ENCODE measurements around the gene TRIM23.
A peak's percentile ranks its signal among the peaks of the same experiment; 100 is the strongest.
"Not testable (repeated sequence)": the region's sequence is repeated elsewhere in the genome, so short reads cannot be mapped to it uniquely, and the experiment has no call there.

Gene TRIM23

GRCh38 chr5:65624571-65625555, 730 bp upstream of the TRIM23 start, which contains the start of the genes SHLD3 and TRAPPC13:
Gene SHLD3 (plus strand): TSS chr5:65625027. CDS start chr5:65629588, 4,561 bp downstream.
Gene TRAPPC13 (plus strand): TSS chr5:65625027. CDS start chr5:65625061, 34 bp downstream.
- Histone ChIP-seq H3K36me3 (ENCODE audit: insufficient read depth, low read length) (peaks cover 11% of the 10 kb centered on the region), H3K27me3 (ENCODE audit: insufficient read depth, low read length) (no peaks in the 10 kb centered on the region), H3K4me1 (ENCODE audit: insufficient read depth, low read length) (peaks cover 13% of the 10 kb centered on the region; the same call in 1 of the 2 replicates), H3K9ac (ENCODE audit: low read depth, low read length) (peak within 1 kb of the TSS; percentile 81), H3K4me3 (ENCODE audit: low read length) (peak within 1 kb of the TSS; percentile 78), H3K9me3 (ENCODE audit: insufficient read depth, low read depth, low read length) (no peaks in the 10 kb centered on the region), H3K27ac (ENCODE audit: low read depth, low read length) (peak within 1 kb of the TSS; percentile 84)
- WGBS, result under 1% methylated on average over 35 of the region's 36 CpGs

GRCh38 chr5:65623482-65623881, 651 bp downstream of the TRIM23 start:
- H3K27ac ChIP-seq (ENCODE audit: low read depth, low read length), result no peak overlapping the region
- H3K4me1 ChIP-seq (ENCODE audit: insufficient read depth, low read length), result peaks cover 13% of the 10 kb centered on the region; the same call in 1 of the 2 replicates
- peak overlapping the region; percentile 78 for H3K4me3 ChIP-seq (ENCODE audit: low read length)
- no peaks in the 10 kb centered on the region for H3K36me3 ChIP-seq (ENCODE audit: insufficient read depth, low read length)
- 28% methylated on average over 6 of the region's 9 CpGs for WGBS
- H3K9me3 ChIP-seq (ENCODE audit: insufficient read depth, low read depth, low read length), result no peaks in the 10 kb centered on the region
- H3K27me3 ChIP-seq (ENCODE audit: insufficient read depth, low read length), result no peaks in the 10 kb centered on the region
- H3K9ac ChIP-seq (ENCODE audit: low read depth, low read length), result peak overlapping the region; percentile 81

- not testable (repeated sequence) for H3K27me3 ChIP-seq (ENCODE audit: insufficient read depth, low read length); H3K9me3 ChIP-seq (ENCODE audit: insufficient read depth, low read depth, low read length); H3K4me3 ChIP-seq (ENCODE audit: low read length); H3K27ac ChIP-seq (ENCODE audit: low read depth, low read length); H3K9ac ChIP-seq (ENCODE audit: low read depth, low read length)
- H3K4me1 ChIP-seq (ENCODE audit: insufficient read depth, low read length), result peaks cover 13% of the 10 kb centered on the region; the same call in 1 of the 2 replicates
- peaks cover 12% of the 10 kb centered on the region for H3K36me3 ChIP-seq (ENCODE audit: insufficient read depth, low read length)
- WGBS, result 95% methylated on average over 4 of the region's 4 CpGs
These were observed 2.2 kb downstream of the TRIM23 start for GRCh38 chr5:65621961-65622360.

DNA sequence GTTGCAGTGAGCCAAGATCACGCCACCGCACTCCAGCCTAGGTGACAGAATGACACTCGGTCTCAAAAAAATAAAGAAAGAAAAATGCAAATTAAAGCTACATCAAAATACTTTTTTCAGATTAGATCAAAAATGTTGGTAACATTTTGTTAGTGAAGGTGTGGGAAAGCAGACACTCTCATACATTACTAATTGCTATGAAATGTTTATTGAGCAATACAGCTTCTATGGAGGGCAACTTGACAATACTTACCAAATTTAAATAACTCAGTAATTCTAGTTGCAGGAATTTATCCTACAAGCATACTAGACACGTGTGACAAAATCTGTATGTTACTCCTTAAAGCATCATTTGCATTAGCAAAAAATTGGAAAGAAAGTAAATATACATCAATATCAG, 4.1 kb downstream of the TRIM23 start:
- WGBS, result 98% methylated on average over 4 of the region's 4 CpGs
- H3K36me3 ChIP-seq (ENCODE audit: insufficient read depth, low read length), result peaks cover 23% of the 10 kb centered on the region

DNA sequence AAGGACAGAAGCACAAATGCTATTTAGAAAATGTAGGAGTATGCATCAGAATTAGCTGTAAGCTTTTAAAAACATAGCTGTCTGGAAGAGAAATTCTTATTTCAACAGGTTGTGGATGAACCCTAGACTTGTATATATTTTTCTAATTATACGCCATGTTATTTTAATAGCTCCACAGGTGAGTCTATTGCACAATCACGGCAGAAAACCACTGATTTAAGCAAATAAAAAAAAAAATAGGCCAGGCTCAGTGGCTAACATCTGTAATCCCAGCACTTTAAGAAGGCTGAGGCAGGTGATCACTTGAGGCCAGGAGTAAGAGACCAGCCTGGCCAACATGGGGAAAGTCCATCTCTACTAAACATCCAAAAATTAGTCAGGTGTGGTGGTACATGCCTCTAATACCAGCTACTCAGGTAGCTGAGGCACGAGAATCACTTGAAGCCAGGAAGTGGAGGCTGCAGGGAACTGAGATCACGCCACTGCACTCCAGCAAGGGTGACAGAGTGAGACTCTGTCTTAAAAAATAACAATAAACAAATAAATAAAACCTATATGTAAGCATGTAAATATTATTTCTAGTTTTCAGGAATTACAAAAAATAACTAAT, 11.7 kb downstream of the TRIM23 start:
- WGBS, result 96% methylated on average over 3 of the region's 4 CpGs
- H3K4me3 ChIP-seq (ENCODE audit: low read length), result no peak overlapping the region
- no peak overlapping the region for H3K27ac ChIP-seq (ENCODE audit: low read depth, low read length)
- no peak overlapping the region for H3K9ac ChIP-seq (ENCODE audit: low read depth, low read length)
- H3K4me1 ChIP-seq (ENCODE audit: insufficient read depth, low read length), result no peaks in the 10 kb centered on the region
- no peaks in the 10 kb centered on the region for H3K27me3 ChIP-seq (ENCODE audit: insufficient read depth, low read length)
- H3K36me3 ChIP-seq (ENCODE audit: insufficient read depth, low read length), result peaks cover 82% of the 10 kb centered on the region
- H3K9me3 ChIP-seq (ENCODE audit: insufficient read depth, low read depth, low read length), result no peaks in the 10 kb centered on the region

More for the DNA sequence above, 4.1 kb downstream of the TRIM23 start:
- no peak overlapping the region for H3K4me3 ChIP-seq (ENCODE audit: low read length)
- H3K27ac ChIP-seq (ENCODE audit: low read depth, low read length), result no peak overlapping the region
- peaks cover 9% of the 10 kb centered on the region; the same call in 1 of the 2 replicates for H3K4me1 ChIP-seq (ENCODE audit: insufficient read depth, low read length)
- no peaks in the 10 kb centered on the region for H3K9me3 ChIP-seq (ENCODE audit: insufficient read depth, low read depth, low read length)
- H3K9ac ChIP-seq (ENCODE audit: low read depth, low read length), result no peak overlapping the region
- H3K27me3 ChIP-seq (ENCODE audit: insufficient read depth, low read length), result no peaks in the 10 kb centered on the region

- H3K9me3 ChIP-seq (ENCODE audit: insufficient read depth, low read depth, low read length), result no peaks in the 10 kb centered on the region
- no peak overlapping the region for H3K4me3 ChIP-seq (ENCODE audit: low read length)
- peaks cover 86% of the 10 kb centered on the region for H3K36me3 ChIP-seq (ENCODE audit: insufficient read depth, low read length)
- H3K4me1 ChIP-seq (ENCODE audit: insufficient read depth, low read length), result no peaks in the 10 kb centered on the region
- no peaks in the 10 kb centered on the region for H3K27me3 ChIP-seq (ENCODE audit: insufficient read depth, low read length)
- 90% methylated on average over 3 of the region's 3 CpGs for WGBS
- H3K9ac ChIP-seq (ENCODE audit: low read depth, low read length), result no peak overlapping the region
- H3K27ac ChIP-seq (ENCODE audit: low read depth, low read length), result no peak overlapping the region
These were observed 12.6 kb downstream of the TRIM23 start for GRCh38 chr5:65611524-65611923.

- not testable (repeated sequence) for H3K27me3 ChIP-seq (ENCODE audit: insufficient read depth, low read length); H3K27ac ChIP-seq (ENCODE audit: low read depth, low read length); H3K9ac ChIP-seq (ENCODE audit: low read depth, low read length); H3K4me1 ChIP-seq (ENCODE audit: insufficient read depth, low read length); H3K4me3 ChIP-seq (ENCODE audit: low read length)
- 96% methylated on average over 1 of the region's 1 CpG for WGBS
- Histone ChIP-seq H3K9me3 (ENCODE audit: insufficient read depth, low read depth, low read length) (peaks cover 13% of the 10 kb centered on the region; the same call in 1 of the 2 replicates), H3K36me3 (ENCODE audit: insufficient read depth, low read length) (peaks cover 84% of the 10 kb centered on the region)
These were observed 22.4 kb downstream of the TRIM23 start for GRCh38 chr5:65601761-65602160.

GRCh38 chr5:65588694-65589093, 35.4 kb downstream of the TRIM23 start:
- H3K4me3 ChIP-seq (ENCODE audit: low read length), result no peak overlapping the region
- H3K27ac ChIP-seq (ENCODE audit: low read depth, low read length), result no peak overlapping the region
- no peaks in the 10 kb centered on the region for H3K4me1 ChIP-seq (ENCODE audit: insufficient read depth, low read length)
- no peak overlapping the region for H3K9ac ChIP-seq (ENCODE audit: low read depth, low read length)
- no peaks in the 10 kb centered on the region for H3K9me3 ChIP-seq (ENCODE audit: insufficient read depth, low read depth, low read length)
- 100% methylated on average over 1 of the region's 2 CpGs for WGBS
- peaks cover 93% of the 10 kb centered on the region for H3K36me3 ChIP-seq (ENCODE audit: insufficient read depth, low read length)
- H3K27me3 ChIP-seq (ENCODE audit: insufficient read depth, low read length), result no peaks in the 10 kb centered on the region

- no peaks in the 10 kb centered on the region for H3K9me3 ChIP-seq (ENCODE audit: insufficient read depth, low read depth, low read length)
- no peak overlapping the region for H3K9ac ChIP-seq (ENCODE audit: low read depth, low read length)
- H3K36me3 ChIP-seq (ENCODE audit: insufficient read depth, low read length), result peaks cover 88% of the 10 kb centered on the region
- H3K4me3 ChIP-seq (ENCODE audit: low read length), result no peak overlapping the region
- H3K27ac ChIP-seq (ENCODE audit: low read depth, low read length), result no peak overlapping the region
- H3K27me3 ChIP-seq (ENCODE audit: insufficient read depth, low read length), result no peaks in the 10 kb centered on the region
- H3K4me1 ChIP-seq (ENCODE audit: insufficient read depth, low read length), result no peaks in the 10 kb centered on the region
These were observed 47.0 kb downstream of the TRIM23 start for GRCh38 chr5:65577141-65577540.

DNA sequence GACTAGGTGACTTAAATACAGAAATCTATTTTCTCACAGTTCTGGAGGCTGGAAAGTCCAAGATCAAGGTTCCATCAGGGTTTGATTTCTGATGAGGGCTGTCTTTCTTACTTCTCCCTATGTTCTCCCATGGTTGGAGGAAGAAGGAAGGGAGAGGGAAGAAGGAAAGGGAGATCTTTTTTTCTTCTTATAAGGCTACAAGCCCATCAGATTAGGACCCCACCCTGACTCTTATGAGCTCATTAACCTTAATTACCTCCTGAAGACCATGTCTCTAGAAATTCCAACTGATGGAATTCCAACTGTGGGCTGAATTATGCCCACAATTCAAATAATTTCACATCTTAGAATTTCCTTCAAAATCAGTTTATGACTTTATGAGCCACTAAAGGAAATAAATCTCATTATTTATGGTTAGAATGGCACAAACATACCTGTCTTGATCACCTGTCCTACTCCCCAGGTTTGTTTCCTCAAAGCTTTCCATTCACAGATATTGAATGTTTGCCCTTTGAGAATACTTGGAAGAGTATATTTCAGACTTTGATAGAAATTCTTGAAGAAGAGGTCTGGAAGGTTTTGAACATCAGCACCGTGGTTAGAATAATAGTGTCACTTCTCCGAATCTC, 53.4 kb downstream of the TRIM23 start:
- WGBS, result 98% methylated on average over 2 of the region's 2 CpGs
- Histone ChIP-seq H3K36me3 (ENCODE audit: insufficient read depth, low read length) (peaks cover 77% of the 10 kb centered on the region), H3K27me3 (ENCODE audit: insufficient read depth, low read length) (no peaks in the 10 kb centered on the region), H3K4me3 (ENCODE audit: low read length) (no peak overlapping the region), H3K4me1 (ENCODE audit: insufficient read depth, low read length) (no peaks in the 10 kb centered on the region), H3K9me3 (ENCODE audit: insufficient read depth, low read depth, low read length) (no peaks in the 10 kb centered on the region), H3K27ac (ENCODE audit: low read depth, low read length) (no peak overlapping the region), H3K9ac (ENCODE audit: low read depth, low read length) (no peak overlapping the region)

- H3K4me1 ChIP-seq (ENCODE audit: insufficient read depth, low read length), result peaks cover 11% of the 10 kb centered on the region; the same call in 1 of the 2 replicates
- H3K9ac ChIP-seq (ENCODE audit: low read depth, low read length), result no peak overlapping the region
- no peaks in the 10 kb centered on the region for H3K9me3 ChIP-seq (ENCODE audit: insufficient read depth, low read depth, low read length)
- H3K4me3 ChIP-seq (ENCODE audit: low read length), result no peak overlapping the region
- no peak overlapping the region for H3K27ac ChIP-seq (ENCODE audit: low read depth, low read length)
- H3K36me3 ChIP-seq (ENCODE audit: insufficient read depth, low read length), result peaks cover 40% of the 10 kb centered on the region
- H3K27me3 ChIP-seq (ENCODE audit: insufficient read depth, low read length), result no peaks in the 10 kb centered on the region
- WGBS, result 96% methylated on average over 5 of the region's 5 CpGs
These were observed 57.6 kb downstream of the TRIM23 start for GRCh38 chr5:65566505-65566904.
